ENCODE results near the gene MCM3AP.

MCM3AP gene

GRCh38 chr21:46191257-46191685 is 94.1 kb downstream of the MCM3AP start:
- no peak for TF ChIP-seq CTCF (conservative IDR thresholded peaks at IDR 0.05)
- H3K27ac ChIP-seq, result peak overlapping the region; percentile 98

- TF ChIP-seq CTCF (conservative IDR thresholded peaks at IDR 0.05), result no peak
- H3K27ac ChIP-seq, result peak overlapping the region; percentile 98
Measured at GRCh38 chr21:46190491-46191131, 94.8 kb downstream of the MCM3AP start.

GRCh38 chr21:46189959-46190490 is 95.4 kb downstream of the MCM3AP start:
- no peak for TF ChIP-seq CTCF (conservative IDR thresholded peaks at IDR 0.05)
- H3K27ac ChIP-seq, result peak overlapping the region; percentile 98

GRCh38 chr21:46189213-46189958 is 96.0 kb downstream of the MCM3AP start:
- peak overlapping the region; percentile 98 for H3K27ac ChIP-seq

GRCh38 chr21:46188226-46189212 is 96.9 kb downstream of the MCM3AP start:
- TF ChIP-seq CTCF (conservative IDR thresholded peaks at IDR 0.05), result no peak
- H3K27ac ChIP-seq, result peak overlapping the region; percentile 98

More at GRCh38 chr21:46189213-46189958, 96.0 kb downstream of the MCM3AP start:
- no peak for TF ChIP-seq CTCF (conservative IDR thresholded peaks at IDR 0.05)

- peak overlapping the region; percentile 98 for H3K27ac ChIP-seq
Measured at GRCh38 chr21:46187814-46188213, 97.6 kb downstream of the MCM3AP start.

More at GRCh38 chr21:46187814-46188213, 97.6 kb downstream of the MCM3AP start:
- TF ChIP-seq CTCF (conservative IDR thresholded peaks at IDR 0.05), result no peak
